Activated naive CD4-positive, alpha-beta T cell (primary cell): ENCODE measurements around the gene CTDSPL.
A peak's percentile ranks its signal among the peaks of the same experiment; 100 is the strongest.
"Not testable (repeated sequence)": the region's sequence is repeated elsewhere in the genome, so short reads cannot be mapped to it uniquely, and the experiment has no call there.

ENCODE experiments used
- DNase-seq, 4 experiments: peaks; one replicate each; lab custom pipeline; 2025; lab: John Stamatoyannopoulos, UW

CTDSPL gene

DNA sequence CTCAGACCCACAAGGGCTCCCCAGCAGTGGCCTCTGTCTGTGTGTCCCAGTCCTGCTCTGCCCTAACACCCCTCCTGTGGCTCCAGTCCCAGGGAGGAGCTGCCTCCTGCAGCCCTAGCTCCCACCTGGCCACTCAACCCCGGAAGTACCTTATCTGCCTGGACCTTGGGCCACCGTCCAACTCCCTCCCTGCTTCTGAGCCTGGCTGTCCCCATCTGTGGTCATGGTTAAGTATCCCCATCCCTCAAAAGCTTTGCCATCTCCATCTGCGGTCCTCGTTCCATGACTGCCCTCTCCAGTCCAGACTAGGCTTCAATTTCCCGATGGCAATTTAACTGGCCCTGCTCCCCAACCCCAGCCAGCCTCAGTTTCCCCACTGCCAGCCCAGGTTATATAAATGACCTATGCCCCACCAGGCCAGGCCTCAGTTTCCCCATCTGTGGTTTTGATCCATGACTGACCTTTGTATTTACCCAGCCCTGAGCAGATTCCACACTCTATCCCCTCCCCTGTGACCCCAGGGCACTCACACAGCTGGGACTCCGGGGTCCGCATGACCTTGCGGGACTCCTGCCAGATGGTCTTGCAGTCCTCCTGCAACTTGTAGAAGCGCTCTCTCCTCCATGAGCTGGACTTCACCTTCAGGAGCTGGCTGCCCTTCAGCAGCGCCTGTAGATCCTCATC lies 158.1 kb downstream of the CTDSPL start:
- DNase-seq: no peak

- DNase-seq: no peak
Measured at GRCh38 chr3:38020342-38020726, 158.7 kb downstream of the CTDSPL start.

DNA sequence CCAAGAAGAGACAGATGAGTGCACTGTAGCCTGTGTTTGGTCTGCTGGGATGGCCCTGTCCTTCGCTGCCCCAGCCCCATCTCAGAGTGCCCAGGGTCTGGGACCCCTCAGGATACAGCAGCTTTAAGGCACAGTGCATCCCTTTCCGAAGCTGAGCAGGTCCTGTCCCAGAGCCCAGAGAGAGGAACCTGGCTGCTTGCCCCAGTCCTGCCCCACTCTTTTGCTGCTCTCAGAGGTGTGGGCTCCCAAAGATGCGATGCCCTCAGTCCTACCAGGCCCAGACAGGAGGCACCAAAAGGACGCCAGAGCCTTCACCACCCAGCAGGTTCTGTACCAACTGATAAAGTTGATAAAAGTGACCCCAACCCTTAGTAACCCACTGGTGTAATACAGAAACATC lies 159.5 kb downstream of the CTDSPL start:
- no peak for DNase-seq

- no peak for DNase-seq
Measured at GRCh38 chr3:38022301-38022700, 160.6 kb downstream of the CTDSPL start.

DNA sequence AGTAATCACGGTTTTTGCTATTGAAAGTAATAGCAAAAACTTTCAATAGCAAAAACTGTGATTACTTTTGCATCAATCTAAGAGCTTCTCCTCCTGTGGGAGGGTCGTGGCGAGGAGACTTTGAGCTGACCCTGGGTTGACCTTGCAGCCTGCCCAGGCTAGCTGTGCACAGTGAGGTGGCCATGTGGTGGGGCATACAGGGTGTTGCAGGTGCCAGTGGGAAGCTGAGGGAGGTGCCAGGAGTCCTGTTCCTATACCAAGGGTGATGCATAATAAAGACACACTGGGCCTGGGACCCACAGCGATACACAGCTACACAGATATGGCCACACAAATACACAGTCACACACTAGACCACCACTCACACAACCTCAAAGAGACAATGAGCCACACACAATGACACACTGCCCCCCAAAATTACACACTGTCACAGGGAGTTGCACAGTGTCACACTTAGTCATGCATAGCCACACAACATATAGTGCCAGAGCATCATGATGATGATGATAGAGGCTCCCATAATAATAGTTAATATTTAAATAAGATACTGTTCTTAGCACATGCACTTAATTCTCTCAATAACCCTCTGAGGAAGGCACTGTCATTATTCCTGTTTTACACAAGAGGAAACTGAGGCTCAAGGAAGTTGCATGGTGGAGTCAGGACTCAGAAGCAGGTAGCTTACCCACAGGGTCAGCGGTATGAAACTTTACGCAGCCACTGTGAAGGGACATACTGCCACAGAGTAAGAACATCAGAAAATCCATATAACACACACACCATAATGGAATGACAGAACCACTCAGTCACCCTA lies 161.4 kb downstream of the CTDSPL start:
- DNase-seq: no peak

- no peak for DNase-seq
Measured at GRCh38 chr3:38026856-38027255, 165.2 kb downstream of the CTDSPL start.

DNA sequence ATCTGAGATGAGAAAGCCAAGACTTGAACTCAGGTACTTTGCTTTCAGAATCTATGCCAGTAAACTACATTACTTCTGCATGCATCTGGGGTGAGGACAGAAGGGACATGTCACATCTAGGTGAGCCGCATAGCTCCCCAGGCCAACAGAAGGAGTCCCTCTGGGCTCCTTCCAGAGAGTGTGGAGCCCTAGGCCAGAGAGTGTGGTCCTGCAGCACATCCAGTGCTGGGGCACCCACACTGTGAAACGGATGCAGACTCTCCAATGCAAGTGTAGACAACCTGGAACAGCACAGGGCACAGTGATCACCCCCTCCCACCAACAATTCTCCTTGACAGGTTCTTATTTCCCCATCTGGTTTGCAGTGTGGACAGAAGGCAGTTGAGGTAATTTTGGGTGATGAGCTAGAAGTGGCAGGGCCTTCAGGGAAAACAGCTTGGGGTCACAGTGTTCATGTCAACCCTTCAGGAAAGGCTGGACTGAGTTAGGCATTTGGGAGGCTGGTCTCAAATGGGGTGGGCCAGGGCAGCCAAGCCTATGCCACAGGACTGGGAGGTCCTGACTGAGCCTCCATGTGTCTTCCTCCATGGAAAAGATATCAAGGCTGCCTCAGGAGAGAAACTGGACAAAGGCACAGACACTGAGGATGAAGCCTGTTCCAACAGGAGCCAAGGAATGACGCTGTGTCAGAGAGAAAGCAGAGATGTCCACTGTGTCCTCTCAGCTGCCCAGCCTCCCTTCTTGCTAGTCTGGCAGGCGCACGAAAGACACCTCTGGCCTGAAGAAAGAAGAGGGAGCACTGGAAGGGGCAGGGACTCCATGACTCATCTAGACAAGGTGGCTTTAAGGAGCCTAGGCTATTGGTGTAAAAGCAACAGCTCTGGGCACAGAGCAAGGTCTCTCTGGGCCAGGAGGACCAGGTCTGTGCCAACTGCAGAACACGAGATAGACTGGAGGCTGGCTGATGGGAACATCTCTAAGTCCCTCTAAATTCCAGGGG lies 166.1 kb downstream of the CTDSPL start:
- DNase-seq: no peak

GRCh38 chr3:38028621-38029361 lies 167.1 kb downstream of the CTDSPL start:
- DNase-seq: no peak

- peak in 1 of 4 experiments; percentile 25 for DNase-seq
Measured at GRCh38 chr3:38029400-38030125, 167.9 kb downstream of the CTDSPL start, which contains the start of gene PLCD1. PLCD1 (minus strand) TSS chr3:38029642; CDS start chr3:38029539, 103 bp downstream.

DNA sequence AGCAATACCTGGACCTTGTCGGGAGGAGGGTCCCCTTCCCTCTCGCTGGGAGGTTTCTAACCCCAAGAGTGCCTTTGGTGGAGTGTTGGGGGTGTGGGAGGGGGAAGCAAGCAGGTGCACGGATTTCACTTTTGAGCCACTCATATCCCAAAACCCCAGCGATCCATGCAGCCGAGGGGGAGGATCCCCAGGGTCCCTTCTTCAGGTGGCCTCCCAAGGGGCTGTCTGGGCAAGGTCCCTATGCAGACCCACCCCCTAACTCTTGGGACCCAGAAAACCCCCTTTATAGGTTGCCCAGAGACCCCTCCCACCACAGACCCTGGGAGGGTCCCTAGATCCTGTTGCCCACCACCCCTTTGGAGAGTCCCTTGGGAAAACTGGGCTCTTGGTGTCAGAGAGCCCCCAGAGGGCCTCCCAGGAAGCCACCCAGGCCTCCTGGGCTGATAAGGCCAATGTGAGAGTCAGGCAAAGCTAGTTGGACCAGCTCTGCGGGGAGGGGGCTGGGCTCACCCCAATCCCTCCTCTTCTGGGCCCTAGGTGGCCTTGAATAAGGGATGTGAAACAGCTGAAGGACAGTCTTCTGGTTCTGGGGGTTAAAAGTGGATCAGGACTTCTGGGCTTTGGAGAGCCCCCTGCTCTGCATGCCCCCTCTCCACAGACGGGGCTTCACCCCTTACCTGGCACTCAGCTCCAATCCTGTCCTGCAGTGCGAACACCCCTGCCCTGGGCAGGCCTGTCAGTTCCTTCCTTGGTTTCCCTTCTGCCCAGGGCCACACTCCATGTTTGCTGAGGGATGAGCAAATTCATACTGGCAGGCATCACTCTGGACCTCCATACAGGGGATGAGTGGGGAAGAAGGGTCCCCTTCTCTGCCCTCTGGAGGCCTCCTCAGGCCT lies 168.7 kb downstream of the CTDSPL start:
- no peak for DNase-seq

DNA sequence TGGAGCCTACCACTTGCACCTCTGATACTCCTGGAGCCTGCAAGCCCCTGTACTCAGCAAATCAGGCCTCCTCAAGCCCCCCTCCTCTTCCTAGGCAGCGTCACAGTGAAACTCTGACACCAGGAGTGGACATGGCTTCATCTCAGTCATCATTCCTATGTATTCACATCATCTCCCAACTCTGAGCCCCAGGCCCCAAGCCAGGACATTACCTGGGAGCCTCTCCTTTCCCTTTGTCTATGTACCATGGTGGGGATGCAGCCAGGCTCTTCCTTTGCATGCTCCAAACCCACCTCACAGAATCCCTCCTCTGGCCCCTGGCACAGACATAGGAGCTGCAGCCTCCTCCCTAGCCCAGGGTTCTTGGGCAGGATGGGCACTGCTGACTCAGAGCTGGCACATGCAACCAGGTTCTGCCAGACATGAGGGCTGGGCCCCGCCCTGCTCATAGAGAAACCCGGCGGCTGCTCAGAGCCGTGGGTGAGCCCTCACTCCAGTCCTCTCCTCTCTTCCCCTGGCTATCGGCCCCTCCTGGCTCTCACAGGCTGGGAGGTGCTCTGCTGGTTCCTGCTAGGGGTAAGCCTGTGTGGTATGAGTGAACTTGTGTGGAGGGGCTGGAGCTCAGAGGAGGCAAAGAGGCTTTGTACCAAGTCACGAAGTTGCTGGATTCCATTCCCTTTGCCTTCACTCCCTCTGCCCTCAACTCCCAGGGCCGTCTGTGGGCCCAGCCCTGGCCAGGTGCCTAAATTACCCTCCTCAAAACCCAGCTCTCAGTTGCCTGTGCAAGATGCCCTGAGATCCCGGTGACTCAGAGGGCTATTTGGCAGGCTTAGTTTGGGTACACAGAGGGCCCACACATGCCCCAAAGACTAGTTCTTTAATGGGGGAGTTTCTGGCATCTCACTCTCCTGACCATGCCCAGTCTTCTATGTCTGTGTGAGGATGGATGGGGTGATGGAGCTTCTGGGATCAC lies 169.6 kb downstream of the CTDSPL start:
- no peak for DNase-seq

- no peak for DNase-seq
Measured at GRCh38 chr3:38032328-38032865, 170.7 kb downstream of the CTDSPL start.

GRCh38 chr3:38033586-38033985 lies 171.9 kb downstream of the CTDSPL start:
- DNase-seq: not testable (repeated sequence)
